ENCODE measurements around the gene CAST. TPM values are rescaled to one million over a fixed set of nuclear protein-coding genes. Genes with fewer than 3 reads are reported as not detected.
A peak's percentile ranks its signal among the peaks of the same experiment; 100 is the strongest.

Gene CAST
- total RNA-seq, 1 experiment from 2014 or later, result 52.3 TPM

GRCh38 chr5:96783326-96783725, 121.2 kb downstream of the CAST start:
- no peak overlapping the region for H3K4ac ChIP-seq (ENCODE audit: low read depth, low read length)
- H4K20me1 ChIP-seq (ENCODE audit: control insufficient read depth, insufficient read depth, insufficient read length), result no peaks in the 10 kb centered on the region
- no peak overlapping the region for H2BK120ac ChIP-seq (ENCODE audit: low read depth, low read length, poor library complexity, severe bottlenecking)
- no peak overlapping the region for H3K18ac ChIP-seq (ENCODE audit: insufficient read length, low read depth, low read length)
- no peak overlapping the region for H2BK5ac ChIP-seq (ENCODE audit: insufficient read length, low read length)
- H3K4me2 ChIP-seq (ENCODE audit: insufficient read depth, insufficient read length, low read length), result no peak overlapping the region
- TF ChIP-seq, protein P1, sequence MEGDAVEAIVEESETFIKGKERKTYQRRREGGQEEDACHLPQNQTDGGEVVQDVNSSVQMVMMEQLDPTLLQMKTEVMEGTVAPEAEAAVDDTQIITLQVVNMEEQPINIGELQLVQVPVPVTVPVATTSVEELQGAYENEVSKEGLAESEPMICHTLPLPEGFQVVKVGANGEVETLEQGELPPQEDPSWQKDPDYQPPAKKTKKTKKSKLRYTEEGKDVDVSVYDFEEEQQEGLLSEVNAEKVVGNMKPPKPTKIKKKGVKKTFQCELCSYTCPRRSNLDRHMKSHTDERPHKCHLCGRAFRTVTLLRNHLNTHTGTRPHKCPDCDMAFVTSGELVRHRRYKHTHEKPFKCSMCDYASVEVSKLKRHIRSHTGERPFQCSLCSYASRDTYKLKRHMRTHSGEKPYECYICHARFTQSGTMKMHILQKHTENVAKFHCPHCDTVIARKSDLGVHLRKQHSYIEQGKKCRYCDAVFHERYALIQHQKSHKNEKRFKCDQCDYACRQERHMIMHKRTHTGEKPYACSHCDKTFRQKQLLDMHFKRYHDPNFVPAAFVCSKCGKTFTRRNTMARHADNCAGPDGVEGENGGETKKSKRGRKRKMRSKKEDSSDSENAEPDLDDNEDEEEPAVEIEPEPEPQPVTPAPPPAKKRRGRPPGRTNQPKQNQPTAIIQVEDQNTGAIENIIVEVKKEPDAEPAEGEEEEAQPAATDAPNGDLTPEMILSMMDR (conservative IDR thresholded peaks at IDR 0.05), result no peak
- H3K56ac ChIP-seq (ENCODE audit: insufficient read length, low read depth, low read length), result no peak overlapping the region
- no peak overlapping the region for H2BK15ac ChIP-seq (ENCODE audit: low read depth, low read length)
- no peak overlapping the region for H2AK5ac ChIP-seq (ENCODE audit: insufficient read length, low read length)
- H3K79me2 ChIP-seq (ENCODE audit: insufficient read depth, low read length), result no peaks in the 10 kb centered on the region
- no peaks in the 10 kb centered on the region for H3K27me3 Mint-ChIP-seq (ENCODE audit: low read depth)
- H3K4me3 Mint-ChIP-seq, result no peak overlapping the region
- no peak overlapping the region for H2AFZ ChIP-seq (ENCODE audit: low read length)
- no peak overlapping the region for H4K91ac ChIP-seq (ENCODE audit: insufficient read length, low read depth, low read length)
- no peaks in the 10 kb centered on the region for H3K27me3 ChIP-seq (ENCODE audit: insufficient read depth, low read length)
- H3K9me3 ChIP-seq (ENCODE audit: control insufficient read depth, low read depth, low read length), result no peaks in the 10 kb centered on the region
- no peak overlapping the region for H3K23ac ChIP-seq (ENCODE audit: insufficient read length, low read depth, low read length)
- H4K8ac ChIP-seq (replicated peaks; ENCODE audit: insufficient read length, low read depth, low read length), result no peak overlapping the region
- no peaks in the 10 kb centered on the region for H3K79me1 ChIP-seq (ENCODE audit: insufficient read depth, low read depth, low read length, poor library complexity, severe bottlenecking)
- H3K4me1 Mint-ChIP-seq, result no peaks in the 10 kb centered on the region
- H3K23me2 ChIP-seq (ENCODE audit: insufficient read length, low read depth, low read length, poor library complexity, severe bottlenecking), result no peaks in the 10 kb centered on the region
- H2BK20ac ChIP-seq (ENCODE audit: low read depth, low read length, poor library complexity, severe bottlenecking), result no peak overlapping the region
- WGBS (ENCODE audit: extremely low coverage, insufficient read length, low lambda C conversion rate), result no CpG with 5 or more reads among the region's 2 CpGs
- no peaks in the 10 kb centered on the region for H3K9me3 Mint-ChIP-seq
- no peak for DNase-seq
- no peak overlapping the region for H2BK12ac ChIP-seq (ENCODE audit: insufficient read length, low read depth, low read length)
- no peak overlapping the region for H3T11ph ChIP-seq (ENCODE audit: low read length)
- peak overlapping the region in 2 of 3 experiments; percentile 35 to 36; a peak in 2 of 7 replicates for H3K27ac Mint-ChIP-seq
- no peaks in the 10 kb centered on the region for H3K4me1 ChIP-seq (ENCODE audit: insufficient read depth, low read length)
- H3K14ac ChIP-seq (ENCODE audit: insufficient read depth, low read length), result no peak overlapping the region
- peaks cover 0 to 11% (median 9%) of the 10 kb centered on the region in 3 experiments; a peak in 5 of 7 replicates for H3K36me3 Mint-ChIP-seq (ENCODE audit: insufficient read depth in 1 of 3, low read depth in 3 of 3)
- no peak overlapping the region for H3K9ac ChIP-seq (ENCODE audit: extremely low read depth, insufficient read length, low read length)
- no peak overlapping the region for H4K5ac ChIP-seq (ENCODE audit: insufficient read length, low read depth, low read length)
- H3K27ac ChIP-seq (ENCODE audit: insufficient read length, low read depth, low read length), result no peak overlapping the region

All from H9 (cell line).